Ishikawa (cell line): ENCODE measurements around the gene ANO9.

Experiments
- CEBPB ChIP-seq: IDR thresholded peaks from 2 replicates; pipeline ENCODE4 v1.6.1; 2012
- CREB1 ChIP-seq: IDR thresholded peaks from 2 replicates; pipeline ENCODE4 v1.6.1; 2012; ENCODE audit warnings: low read depth
- EGR1 ChIP-seq: IDR thresholded peaks from 2 replicates; pipeline ENCODE4 v1.6.1; 2012
- EP300 ChIP-seq: IDR thresholded peaks from 2 replicates; pipeline ENCODE4 v1.6.1; 2012; ENCODE audit warnings: borderline replicate concordance
- FOXM1 ChIP-seq: IDR thresholded peaks from 2 replicates; pipeline ENCODE4 v1.6.1; 2012; ENCODE audit warnings: low read depth, borderline replicate concordance
- NFIC ChIP-seq: IDR thresholded peaks from 2 replicates; pipeline ENCODE4 v1.6.1; 2012
- RAD21 ChIP-seq: IDR thresholded peaks from 2 replicates; pipeline ENCODE4 v1.6.1; 2012; ENCODE audit warnings: low read depth
- REST ChIP-seq: IDR thresholded peaks from 2 replicates; pipeline ENCODE4 v1.6.1; 2012; ENCODE audit warnings: low read depth, mild to moderate bottlenecking
- TAF1 ChIP-seq: IDR thresholded peaks from 2 replicates; pipeline ENCODE4 v1.6.1; 2012; ENCODE audit warnings: low read depth, mild to moderate bottlenecking
- TCF12 ChIP-seq: IDR thresholded peaks from 2 replicates; pipeline ENCODE4 v1.6.1; 2012; ENCODE audit warnings: low read depth
- TEAD4 ChIP-seq: IDR thresholded peaks from 2 replicates; pipeline ENCODE4 v1.6.1; 2012
- YY1 ChIP-seq: IDR thresholded peaks from 2 replicates; pipeline ENCODE4 v1.6.1; 2012; ENCODE audit warnings: low read depth
- ZBTB7A ChIP-seq: IDR thresholded peaks from 2 replicates; pipeline ENCODE4 v1.6.1; 2012; ENCODE audit warnings: low read depth
- TF ChIP-seq, protein P1 (sequence below): IDR thresholded peaks from 2 replicates; pipeline ENCODE4 v1.6.1; 2012
- TF ChIP-seq, protein P2 (sequence below): IDR thresholded peaks from 2 replicates; pipeline ENCODE4 v1.6.1; 2012

The ANO9 gene

GRCh38 chr11:439315-440064 lies 2.3 kb downstream of the ANO9 start:
- TF ChIP-seq EP300 (no peak), TAF1 (no peak), NFIC (no peak), ZBTB7A (no peak), YY1 (no peak), RAD21 (no peak), TCF12 (no peak), CEBPB (no peak), REST (no peak), TEAD4 (no peak), FOXM1 (no peak), EGR1 (no peak), CREB1 (no peak)
- TF ChIP-seq, protein P1, sequence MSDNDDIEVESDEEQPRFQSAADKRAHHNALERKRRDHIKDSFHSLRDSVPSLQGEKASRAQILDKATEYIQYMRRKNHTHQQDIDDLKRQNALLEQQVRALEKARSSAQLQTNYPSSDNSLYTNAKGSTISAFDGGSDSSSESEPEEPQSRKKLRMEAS, result no peak
- TF ChIP-seq, protein P2, sequence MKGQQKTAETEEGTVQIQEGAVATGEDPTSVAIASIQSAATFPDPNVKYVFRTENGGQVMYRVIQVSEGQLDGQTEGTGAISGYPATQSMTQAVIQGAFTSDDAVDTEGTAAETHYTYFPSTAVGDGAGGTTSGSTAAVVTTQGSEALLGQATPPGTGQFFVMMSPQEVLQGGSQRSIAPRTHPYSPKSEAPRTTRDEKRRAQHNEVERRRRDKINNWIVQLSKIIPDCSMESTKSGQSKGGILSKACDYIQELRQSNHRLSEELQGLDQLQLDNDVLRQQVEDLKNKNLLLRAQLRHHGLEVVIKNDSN, result no peak

DNA sequence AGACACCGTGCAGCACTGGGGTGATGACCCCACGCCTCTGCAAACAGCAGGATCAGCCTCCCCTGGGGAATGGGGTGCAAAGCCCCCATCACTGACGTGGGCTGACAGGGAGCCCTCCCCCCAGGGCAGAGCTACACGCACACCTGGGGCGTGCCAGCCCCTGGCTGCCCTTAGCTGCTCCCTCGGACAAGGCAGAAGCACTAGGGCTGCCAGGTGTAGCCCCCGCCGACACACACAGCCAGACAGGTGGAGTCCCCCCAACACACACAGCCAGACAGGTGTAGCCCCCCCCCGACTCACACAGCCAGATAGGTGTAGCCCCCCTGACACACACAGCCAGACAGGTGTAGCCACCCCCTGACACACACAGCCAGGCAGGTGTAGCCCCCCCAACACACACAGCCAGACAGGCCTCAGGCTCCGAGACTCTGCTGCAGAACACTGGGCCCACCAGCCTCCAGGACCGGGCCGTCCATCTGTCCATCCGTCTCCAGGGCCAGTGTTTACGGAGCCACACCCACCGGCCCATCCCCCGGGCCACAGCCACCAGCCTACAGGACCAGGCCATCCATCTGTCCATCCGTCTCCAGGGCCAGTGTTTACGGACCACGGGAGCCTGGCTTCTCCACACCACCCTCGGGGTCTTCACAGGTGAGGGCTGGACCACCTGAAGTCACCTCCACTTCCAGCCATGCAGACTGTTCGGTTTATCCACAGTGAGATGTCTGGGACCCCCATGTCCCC lies 3.5 kb downstream of the ANO9 start:
- TF ChIP-seq ZBTB7A (no peak), FOXM1 (no peak), TCF12 (no peak), YY1 (no peak), TEAD4 (no peak), CREB1 (no peak), RAD21 (no peak), REST (no peak), TAF1 (no peak), EP300 (no peak), NFIC (no peak), EGR1 (no peak), CEBPB (no peak)
- TF ChIP-seq, protein P1, result no peak
- TF ChIP-seq, protein P2, result no peak

DNA sequence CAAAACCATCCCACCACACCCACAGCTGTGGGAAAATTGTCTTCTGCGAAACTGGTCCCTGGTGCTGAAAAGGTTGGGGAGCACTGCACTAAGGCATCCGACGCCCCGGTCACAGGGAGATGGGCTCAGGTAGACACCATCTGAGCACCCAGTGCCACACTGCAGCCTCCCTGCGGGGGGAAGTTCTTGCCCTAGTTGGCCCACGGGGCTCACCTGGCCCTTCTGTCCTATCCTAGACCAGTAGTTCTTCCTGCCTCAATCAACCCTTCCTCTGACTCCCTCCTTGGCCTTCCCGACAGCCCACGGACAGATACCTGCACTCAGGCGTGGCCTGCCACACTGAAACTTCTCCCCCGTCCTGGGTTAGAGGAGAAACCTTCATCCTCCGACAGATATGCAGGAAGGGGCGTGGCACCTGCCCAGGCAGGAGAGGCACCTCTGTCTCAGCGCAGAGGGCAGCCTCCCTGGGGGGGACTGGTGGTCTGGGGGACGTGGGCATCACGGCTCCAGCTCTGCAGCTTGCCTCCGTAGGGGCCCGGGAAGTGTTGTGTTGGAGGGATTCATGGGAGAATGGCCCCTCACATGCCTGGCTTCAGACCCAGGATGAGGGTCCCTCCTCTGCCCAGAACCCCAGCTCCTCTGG lies 4.5 kb downstream of the ANO9 start:
- TF ChIP-seq, protein P2, result no peak
- TF ChIP-seq RAD21, result no peak
- no peak for TF ChIP-seq YY1
- no peak for TF ChIP-seq FOXM1
- no peak for TF ChIP-seq TAF1
- TF ChIP-seq CREB1, result no peak
- TF ChIP-seq TCF12, result no peak
- no peak for TF ChIP-seq EP300
- TF ChIP-seq NFIC, result no peak
- TF ChIP-seq, protein P1, result no peak
- no peak for TF ChIP-seq TEAD4
- TF ChIP-seq CEBPB, result no peak
- no peak for TF ChIP-seq EGR1
- no peak for TF ChIP-seq ZBTB7A
- TF ChIP-seq REST, result no peak
